Motor neuron (in vitro differentiated cells): ENCODE data around the gene KRT25. TPM values are rescaled to one million over a fixed set of nuclear protein-coding genes. Genes with fewer than 3 reads are reported as not detected.

Source experiments
- ATAC-seq, 8 experiments: fragments of 200-7000 bp; cut with Tn5 transposase; replicated peaks in 6 of 8; 2 replicates each; pipeline ENCODE4 v1.8.0; 2021; ENCODE audit warnings: mild to moderate bottlenecking in 8 of 8, moderate library complexity in 8 of 8
- H3K27ac ChIP-seq, 2 donors: fragments of 250-450 bp; sonication (Bioruptor Pico); 2 replicates each; pipeline ENCODE4 v1.9.0; 2021; ENCODE audit warnings: antibody characterized with exemption in 2 of 2, mild to moderate bottlenecking in 2 of 2, moderate library complexity in 1 of 2
- H3K4me1 ChIP-seq, 2 donors: fragments of 250-450 bp; sonication (Bioruptor Pico); replicated peaks in 1 of 2; 2 replicates each; pipeline ENCODE4 v1.6.1; 2021; ENCODE audit warnings: antibody characterized with exemption in 2 of 2, mild to moderate bottlenecking in 2 of 2, moderate library complexity in 1 of 2
- H3K4me3 ChIP-seq, 5 donors: fragments of 250-450 bp; sonication (Bioruptor Pico); 2 replicates each; pipeline ENCODE4 v1.9.0; 2021; ENCODE audit warnings: antibody characterized with exemption in 5 of 5, mild to moderate bottlenecking in 5 of 5, moderate library complexity in 4 of 5
- WGBS, 10 experiments: fragments of 450-650 bp; shearing (Covaris generic); methylation state at CpG; one replicate each; pipeline ENCODE4 v1.0.0; 2022; 5-methylcytosine and 5-hydroxymethylcytosine counted together
- in situ Hi-C, 9 experiments: fragments of 400-800 bp; cut with MboI; loops; one replicate each; pipeline ENCODE4 v1.15.0; 2021; ENCODE audit warnings: low sequenced_read_pairs in 9 of 9, low pct_unique_long_range_greater_than_20kb in 2 of 9; ENCODE audit not compliant: unreplicated experiment in 9 of 9
- total RNA-seq, 8 experiments: library from RNA; unstranded; fragments of 300-600 nt; gene quantifications; 2 replicates each; pipeline versions ENCODE4 v1.2.3 to v1.2.4, GENCODE V29; 2022

The KRT25 gene
- total RNA-seq, 8 experiments from 2014 or later: not detected

DNA sequence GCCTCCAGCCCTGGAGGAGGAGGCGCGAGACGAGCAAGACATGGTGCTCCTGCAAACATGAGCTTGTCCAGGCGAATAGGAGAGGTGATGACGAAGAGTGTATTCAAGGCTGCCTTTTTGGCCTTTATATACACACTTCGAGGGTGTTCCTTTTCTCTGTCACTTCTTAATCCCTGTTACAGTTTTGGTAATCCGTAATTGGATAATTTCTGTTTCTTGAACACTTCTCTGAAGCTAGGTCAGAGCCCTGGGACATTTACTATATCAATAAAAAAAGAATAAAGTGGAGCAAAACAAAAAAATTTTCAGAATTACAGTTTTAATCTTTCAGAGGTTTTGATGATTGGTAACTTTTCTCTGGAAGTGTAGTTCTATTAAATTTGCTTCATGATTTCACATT is 51.5 kb downstream of the KRT25 start, which contains the start of gene KRT24:
KRT24 (minus strand) TSS at position 101 of the 400 bp plus-strand sequence; CDS start at position 42, 59 bp downstream.
- in situ Hi-C loops: no loop called here

DNA sequence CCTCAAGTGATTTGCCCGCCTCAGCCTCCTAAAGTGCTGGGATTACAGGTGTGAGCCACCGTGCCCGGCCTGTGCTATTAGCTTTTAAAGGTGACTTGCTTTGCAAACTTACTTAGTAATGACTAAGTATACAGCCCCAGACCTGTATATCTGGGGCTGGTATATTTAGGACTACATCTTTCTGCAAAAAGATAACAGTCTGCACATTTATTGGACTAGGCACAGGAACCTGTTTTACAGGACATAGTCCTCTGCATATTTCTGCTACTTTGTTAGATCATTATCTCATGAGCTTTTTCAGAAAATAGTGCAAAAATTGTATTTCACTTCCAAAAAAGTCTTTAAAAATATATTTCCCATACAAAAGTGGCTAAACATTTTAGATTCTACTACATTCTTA is 52.9 kb downstream of the KRT25 start:
- H3K4me3 ChIP-seq: no peak overlapping the region
- ATAC-seq: no peak
- no peak overlapping the region for H3K27ac ChIP-seq
- peaks cover 0 to 8% of the 10 kb centered on the region in 2 donors for H3K4me1 ChIP-seq
- 25 to 100% (median 96%) methylated on average over 1 to 3 of the region's 3 CpGs; no CpG with 5 or more reads in 6 of the 10 experiments for WGBS, 10 experiments
- in situ Hi-C loops: no loop called here

More for the DNA sequence above, 51.5 kb downstream of the KRT25 start, which contains the start of gene KRT24:
- ATAC-seq: no peak
- no peak within 1 kb of the TSS for H3K27ac ChIP-seq
- WGBS, 10 experiments: 32 to 91% (median 63%) methylated on average over 1 to 7 of the region's 7 CpGs; no CpG with 5 or more reads in 2 of the 10 experiments
- peaks cover 0 to 8% of the 10 kb centered on the region in 2 donors for H3K4me1 ChIP-seq
- H3K4me3 ChIP-seq: no peak within 1 kb of the TSS

DNA sequence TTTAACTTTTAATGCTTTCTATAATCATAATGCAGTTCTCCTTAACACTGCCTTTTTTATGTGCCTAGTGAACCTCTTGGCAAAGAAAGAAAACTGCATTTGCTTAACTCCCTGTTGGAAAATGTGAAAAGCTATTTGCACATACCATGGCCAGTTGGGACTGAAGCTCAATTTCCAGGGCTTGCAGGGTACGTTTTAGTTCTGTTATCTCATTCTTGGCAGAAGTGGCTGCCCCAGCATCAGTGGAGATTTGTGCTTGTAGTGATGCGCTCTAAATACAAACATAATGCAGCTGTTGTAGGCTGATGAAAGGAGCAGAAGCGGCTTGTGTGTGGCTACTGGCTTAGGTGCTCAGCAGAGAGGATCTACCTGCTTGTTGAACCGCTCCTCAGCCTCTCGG is 55.3 kb downstream of the KRT25 start:
- ATAC-seq: peak in 4 of 8 experiments; percentile 16 to 59 (median 33)
- 0 to 82% (median 58%) methylated on average over 1 to 4 of the region's 5 CpGs; no CpG with 5 or more reads in 2 of the 10 experiments for WGBS, 10 experiments
- in situ Hi-C loops: no loop called here
- Histone ChIP-seq H3K4me1 (peaks cover 0 to 8% of the 10 kb centered on the region in 2 donors), H3K4me3 (no peak overlapping the region), H3K27ac (no peak overlapping the region)

DNA sequence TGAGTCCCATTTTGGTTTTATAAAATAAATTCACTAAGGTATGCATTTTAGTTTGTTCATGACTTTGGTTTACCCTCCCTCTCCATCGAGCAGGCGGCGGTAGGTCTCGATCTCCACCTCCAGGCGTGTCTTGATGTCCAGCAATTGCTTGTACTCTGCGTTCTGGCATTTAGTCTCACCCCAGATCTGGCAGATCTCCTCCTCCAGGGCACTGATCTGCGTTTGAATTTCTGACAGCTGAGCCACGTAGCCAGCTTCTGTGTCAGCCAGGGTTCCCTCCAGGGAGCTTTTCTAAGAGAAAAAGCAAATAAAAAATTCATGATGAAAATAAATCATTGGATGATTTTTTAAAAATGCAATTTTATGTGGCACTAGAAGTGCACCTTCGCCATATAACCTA is 55.8 kb downstream of the KRT25 start:
- no peak overlapping the region for H3K27ac ChIP-seq
- 20 to 97% (median 66%) methylated on average over 1 to 9 of the region's 9 CpGs for WGBS, 10 experiments
- no peak overlapping the region for H3K4me3 ChIP-seq
- H3K4me1 ChIP-seq: peaks cover 0 to 8% of the 10 kb centered on the region in 2 donors
- in situ Hi-C loops: no loop called here
- ATAC-seq: peak in 4 of 8 experiments; percentile 67 to 74 (median 70)

Other genes starting within 250 kb of the KRT25 start
- gene CCR7, start 189.9 kb downstream of the KRT25 start, total RNA-seq: 1 to 10 TPM in 1 of 8 experiments, under 1 TPM in 6, not detected in 1; 0.32 to 1.6 (median 0.50) TPM
- 100 to 1,000 TPM in 7 of 8 experiments, 10 to 100 TPM in 1; 81.3 to 216 (median 133) TPM for gene SMARCE1, start 107.5 kb downstream of the KRT25 start, total RNA-seq
- gene KRT222, start 90.2 kb downstream of the KRT25 start, total RNA-seq: 1 to 10 TPM in 5 of 8 experiments, under 1 TPM in 2, not detected in 1; 0.67 to 1.7 (median 1.3) TPM
- gene KRT24, start 51.6 kb downstream of the KRT25 start, total RNA-seq: under 1 TPM in 3 of 8 experiments, not detected in 5; 0.14 to 0.56 (median 0.17) TPM
- under 1 TPM in 1 of 8 experiments, not detected in 7; 0.28 TPM for gene KRT26, start 16.9 kb upstream of the KRT25 start, total RNA-seq
- under 1 TPM in 1 of 8 experiments, not detected in 7; 0.66 TPM for gene KRT27, start 27.2 kb upstream of the KRT25 start, total RNA-seq
- under 1 TPM in 1 of 8 experiments, not detected in 7; 0.08 TPM for gene KRT28, start 44.6 kb upstream of the KRT25 start, total RNA-seq
- gene KRT10, start 67.3 kb upstream of the KRT25 start, total RNA-seq: 10 to 100 TPM; 15.4 to 62.1 (median 27.3) TPM
- 1 to 10 TPM in 4 of 8 experiments, under 1 TPM in 2, not detected in 2; 0.21 to 2.7 (median 1.1) TPM for gene KRT12, start 111.9 kb upstream of the KRT25 start, total RNA-seq
- under 1 TPM in 3 of 8 experiments, not detected in 5; 0.09 to 0.43 (median 0.31) TPM for gene KRT20, start 129.9 kb upstream of the KRT25 start, total RNA-seq
- 1 to 10 TPM in 1 of 8 experiments, under 1 TPM in 2, not detected in 5; 0.36 to 1.2 (median 0.66) TPM for gene KRT23, start 182.3 kb upstream of the KRT25 start, total RNA-seq
- gene KRT39, start 211.6 kb upstream of the KRT25 start, total RNA-seq: under 1 TPM in 1 of 8 experiments, not detected in 7; 0.59 TPM
- gene KRT40, start 229.0 kb upstream of the KRT25 start, total RNA-seq: under 1 TPM in 1 of 8 experiments, not detected in 7; 0.19 TPM
- gene KRTAP3-3, start 238.8 kb upstream of the KRT25 start, total RNA-seq: under 1 TPM in 2 of 8 experiments, not detected in 6; 0.33 to 0.47 TPM
- 1 to 10 TPM in 1 of 8 experiments, under 1 TPM in 1, not detected in 6; 0.47 to 1.0 TPM for gene KRTAP3-2, start 244.6 kb upstream of the KRT25 start, total RNA-seq